Endothelial cell of umbilical vein (primary cell): Measurements from ENCODE around the gene ZNF740.

Experiments used
- EZH2 ChIP-seq: IDR thresholded peaks from 2 replicates; pipeline ENCODE4 v1.6.1; 2012; ENCODE audit warnings: borderline replicate concordance, low read depth, mild to moderate bottlenecking, moderate library complexity, low read length, inconsistent platforms; ENCODE audit not compliant: severe bottlenecking
- FOS ChIP-seq: IDR thresholded peaks from 2 replicates; pipeline ENCODE4 v1.6.1; 2011; ENCODE audit warnings: mild to moderate bottlenecking, low read length, moderate library complexity, borderline replicate concordance; ENCODE audit not compliant: insufficient read depth
- JUN ChIP-seq: IDR thresholded peaks from 2 replicates; pipeline ENCODE4 v1.6.1; 2011; ENCODE audit warnings: borderline replicate concordance, low read depth; ENCODE audit not compliant: insufficient read length, insufficient read depth
- POLR2A ChIP-seq: IDR thresholded peaks from 2 replicates; pipeline ENCODE4 v1.6.1; 2012; ENCODE audit warnings: low read depth, mild to moderate bottlenecking, control low read depth, low read length
- POLR2AphosphoS5 ChIP-seq: IDR thresholded peaks from 2 replicates; pipeline ENCODE4 v1.6.1; 2012; ENCODE audit warnings: low read depth, mild to moderate bottlenecking, control low read depth, low read length, moderate library complexity; ENCODE audit not compliant: insufficient read depth
- TF ChIP-seq, protein P1 (sequence below), 2 donors: IDR thresholded peaks; 1 replicate in 1 of 2; 2 replicates in 1 of 2; pipeline ENCODE4 v1.5.1; 2011; ENCODE audit warnings: low read length in 2 of 2, mild to moderate bottlenecking in 2 of 2, moderate library complexity in 2 of 2, control low read depth in 1 of 2, inconsistent platforms in 1 of 2, low read depth in 1 of 2; ENCODE audit not compliant: insufficient read depth in 1 of 2; ENCODE audit errors: extremely low read depth in 1 of 2

DNA sequence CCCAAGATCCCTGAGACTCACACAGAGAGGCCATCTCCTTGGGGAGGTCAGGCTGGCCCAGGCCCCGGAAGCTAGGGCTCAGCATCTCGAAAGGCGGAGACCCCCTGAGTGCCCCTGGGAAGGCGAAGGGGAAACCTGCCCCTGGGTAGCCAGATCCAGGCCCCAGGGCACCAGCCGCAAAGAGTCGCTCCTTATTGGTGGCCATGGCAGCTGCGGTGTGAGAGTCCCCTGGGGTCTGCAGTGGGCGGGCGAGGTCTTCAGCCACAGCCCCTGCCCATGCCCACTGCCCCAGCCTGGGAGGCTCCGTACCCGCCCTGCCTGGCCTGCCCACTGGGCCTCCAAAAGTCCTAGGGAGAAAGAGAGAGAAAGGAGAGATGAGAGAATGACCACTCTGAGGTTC lies 46.8 kb downstream of the ZNF740 start:
- TF ChIP-seq, protein P1, sequence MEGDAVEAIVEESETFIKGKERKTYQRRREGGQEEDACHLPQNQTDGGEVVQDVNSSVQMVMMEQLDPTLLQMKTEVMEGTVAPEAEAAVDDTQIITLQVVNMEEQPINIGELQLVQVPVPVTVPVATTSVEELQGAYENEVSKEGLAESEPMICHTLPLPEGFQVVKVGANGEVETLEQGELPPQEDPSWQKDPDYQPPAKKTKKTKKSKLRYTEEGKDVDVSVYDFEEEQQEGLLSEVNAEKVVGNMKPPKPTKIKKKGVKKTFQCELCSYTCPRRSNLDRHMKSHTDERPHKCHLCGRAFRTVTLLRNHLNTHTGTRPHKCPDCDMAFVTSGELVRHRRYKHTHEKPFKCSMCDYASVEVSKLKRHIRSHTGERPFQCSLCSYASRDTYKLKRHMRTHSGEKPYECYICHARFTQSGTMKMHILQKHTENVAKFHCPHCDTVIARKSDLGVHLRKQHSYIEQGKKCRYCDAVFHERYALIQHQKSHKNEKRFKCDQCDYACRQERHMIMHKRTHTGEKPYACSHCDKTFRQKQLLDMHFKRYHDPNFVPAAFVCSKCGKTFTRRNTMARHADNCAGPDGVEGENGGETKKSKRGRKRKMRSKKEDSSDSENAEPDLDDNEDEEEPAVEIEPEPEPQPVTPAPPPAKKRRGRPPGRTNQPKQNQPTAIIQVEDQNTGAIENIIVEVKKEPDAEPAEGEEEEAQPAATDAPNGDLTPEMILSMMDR (IDR thresholded peaks at IDR 0.05; ENCODE audit: extremely low read depth in 1 of 2, insufficient read depth in 1 of 2, low read depth in 1 of 2, low read length in 2 of 2): no peak
- TF ChIP-seq POLR2AphosphoS5 (no peak), POLR2A (no peak), JUN (no peak), FOS (no peak), EZH2 (no peak)
